ENCODE data around the gene GOT1.

- no peak for TF ChIP-seq FOXK2 (IDR thresholded peaks at IDR 0.05)
- no peak for TF ChIP-seq BHLHE40 (IDR thresholded peaks at IDR 0.05; ENCODE audit: borderline replicate concordance)
- no peak for TF ChIP-seq ARNT (IDR thresholded peaks at IDR 0.05)
Observed at GRCh38 chr10:99470327-99470726, 39.9 kb upstream of the GOT1 start.
